ENCODE results near the gene DDHD1. TPM values are rescaled to one million over a fixed set of nuclear protein-coding genes. Genes with fewer than 3 reads are reported as not detected.

Gene DDHD1
- total RNA-seq, 1 donor from 2014 or later = 59.8 TPM

DNA sequence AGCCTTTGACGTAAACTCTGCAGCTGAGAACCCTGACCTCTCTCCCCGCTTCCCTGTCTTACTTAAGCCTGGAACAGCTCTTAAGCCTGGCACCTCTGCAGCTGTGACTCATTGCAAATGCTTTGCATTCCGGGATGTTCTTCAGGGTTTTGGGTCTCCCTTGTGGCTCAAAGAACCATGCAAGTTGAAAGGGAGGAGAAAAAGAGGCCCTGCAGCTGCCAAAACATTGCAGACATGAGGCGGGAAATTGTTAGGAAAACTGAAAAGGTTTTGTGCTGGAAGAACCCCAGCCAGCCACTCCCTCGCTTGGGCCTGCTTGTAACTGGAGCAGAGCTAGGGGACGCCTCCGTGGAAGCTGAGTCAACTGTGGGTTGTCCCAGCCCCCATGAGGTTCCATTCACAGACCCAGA lies 142.1 kb downstream of the DDHD1 start:
- H3K27ac Mint-ChIP-seq = no peak overlapping the region
- ChIA-PET POLR2A (no interaction called here), CTCF (no interaction called here)
- no peak for ATAC-seq (ENCODE audit: low read depth)
- H3K9me3 Mint-ChIP-seq = no peaks in the 10 kb centered on the region
- intact Hi-C loops (cut with micrococcal nuclease) = no loop called here
- H3K4me3 Mint-ChIP-seq = no peak overlapping the region
- no peaks in the 10 kb centered on the region for H3K36me3 Mint-ChIP-seq (ENCODE audit: low read depth)
- H3K4me1 Mint-ChIP-seq = no peaks in the 10 kb centered on the region
- H3K27me3 Mint-ChIP-seq = peaks cover 7% of the 10 kb centered on the region
- no peak for TF ChIP-seq CTCF (IDR thresholded peaks at IDR 0.05)
- no peak for DNase-seq

DNA sequence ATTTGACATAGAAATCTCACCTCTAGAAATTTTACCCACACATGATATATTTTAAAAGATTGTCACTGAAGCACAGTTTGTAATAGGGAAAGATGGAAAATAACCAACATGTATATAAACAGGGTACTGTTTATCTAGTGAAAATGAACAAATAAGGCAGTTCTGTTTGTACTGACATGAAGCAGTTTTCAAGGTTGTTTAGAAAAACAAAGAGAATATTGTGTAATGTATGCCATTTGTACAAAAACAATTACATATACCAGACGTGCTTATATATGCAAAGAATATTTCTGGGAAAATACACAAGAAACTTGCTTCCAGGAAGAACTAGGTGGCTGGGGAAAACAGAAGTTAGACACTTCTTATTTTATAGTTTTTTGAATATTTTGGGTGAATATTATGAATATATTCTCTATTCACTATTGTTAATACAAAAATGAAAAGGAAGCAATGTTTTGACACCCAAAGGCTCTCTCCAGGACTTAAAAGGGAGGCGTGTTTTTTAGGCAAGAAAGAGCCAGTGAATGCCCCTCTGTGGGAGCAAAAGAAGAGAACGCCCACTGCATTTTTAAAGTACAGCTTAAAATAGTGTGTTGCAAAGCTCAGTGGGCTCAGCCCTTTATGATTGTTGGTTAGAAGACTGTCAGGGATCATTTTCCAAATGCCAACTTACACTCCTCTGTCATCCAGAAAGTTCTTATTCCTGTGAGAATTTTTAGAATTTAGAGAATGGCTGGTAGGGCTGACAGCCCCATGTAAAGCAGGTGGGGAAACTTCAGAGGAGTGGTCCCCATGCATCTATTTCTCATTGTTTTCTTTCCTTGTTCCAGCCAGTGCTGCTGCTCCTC lies 142.7 kb downstream of the DDHD1 start:
- Mint-ChIP-seq H3K27ac (no peak overlapping the region), H3K9me3 (no peaks in the 10 kb centered on the region), H3K36me3 (ENCODE audit: low read depth) (no peaks in the 10 kb centered on the region), H3K27me3 (peaks cover 3% of the 10 kb centered on the region), H3K4me3 (no peak overlapping the region), H3K4me1 (no peaks in the 10 kb centered on the region)
- ChIA-PET POLR2A (no interaction called here), CTCF (no interaction called here)
- intact Hi-C loops (cut with micrococcal nuclease) = no loop called here
- no peak for DNase-seq
- no peak for ATAC-seq (ENCODE audit: low read depth)
- TF ChIP-seq CTCF (IDR thresholded peaks at IDR 0.05) = no peak

DNA sequence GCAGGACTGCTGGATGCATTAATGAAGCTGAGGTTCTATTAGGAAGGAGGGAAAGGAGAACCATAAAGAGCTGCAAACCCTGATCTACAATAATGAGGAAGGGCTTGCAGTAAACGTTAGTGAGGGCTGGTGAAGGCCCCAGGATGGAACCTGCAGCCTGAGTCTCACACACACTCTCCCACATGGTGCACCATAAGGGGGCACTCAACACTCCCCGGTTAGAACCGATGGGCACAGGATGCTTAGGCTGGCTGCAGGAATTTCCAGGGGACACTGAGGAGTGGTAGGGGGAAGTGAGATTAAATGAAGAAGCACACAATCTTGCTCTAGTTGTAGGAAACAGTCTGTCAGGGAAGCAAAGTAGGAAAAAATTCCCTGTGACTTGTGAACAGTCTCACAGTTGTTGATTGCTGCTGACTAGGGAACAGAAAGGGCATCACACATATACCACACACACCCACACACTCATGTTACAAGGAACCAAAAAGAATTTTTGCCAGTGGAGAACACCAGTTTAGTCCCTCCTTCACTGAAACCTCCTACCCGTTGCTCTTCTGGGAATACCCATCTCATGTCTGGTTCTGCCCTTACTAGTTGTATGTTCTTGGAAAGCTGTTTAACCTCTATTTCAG lies 146.1 kb downstream of the DDHD1 start:
- Mint-ChIP-seq H3K27me3 (no peaks in the 10 kb centered on the region), H3K9me3 (no peaks in the 10 kb centered on the region), H3K36me3 (ENCODE audit: low read depth) (no peaks in the 10 kb centered on the region), H3K4me1 (no peaks in the 10 kb centered on the region), H3K27ac (no peak overlapping the region), H3K4me3 (no peak overlapping the region)
- intact Hi-C loops (cut with micrococcal nuclease) = no loop called here
- ATAC-seq (ENCODE audit: low read depth) (no peak), DNase-seq (no peak)
- POLR2A ChIA-PET = no interaction called here
- CTCF ChIA-PET = no interaction called here
- no peak for TF ChIP-seq CTCF (IDR thresholded peaks at IDR 0.05)

GRCh38 chr14:53004976-53005375 lies 148.1 kb downstream of the DDHD1 start:
- ATAC-seq (ENCODE audit: low read depth) (no peak), DNase-seq (no peak)
- POLR2A ChIA-PET = no interaction called here
- no peak for TF ChIP-seq CTCF (IDR thresholded peaks at IDR 0.05)
- intact Hi-C loops (cut with micrococcal nuclease) = no loop called here
- H3K4me1 Mint-ChIP-seq = no peaks in the 10 kb centered on the region
- no peak overlapping the region for H3K4me3 Mint-ChIP-seq
- H3K27ac Mint-ChIP-seq = no peak overlapping the region
- no peaks in the 10 kb centered on the region for H3K9me3 Mint-ChIP-seq
- H3K36me3 Mint-ChIP-seq (ENCODE audit: low read depth) = no peaks in the 10 kb centered on the region
- CTCF ChIA-PET = no interaction called here
- no peaks in the 10 kb centered on the region for H3K27me3 Mint-ChIP-seq

GRCh38 chr14:53003776-53004175 lies 149.3 kb downstream of the DDHD1 start:
- intact Hi-C loops (cut with micrococcal nuclease) = no loop called here
- H3K9me3 Mint-ChIP-seq = no peaks in the 10 kb centered on the region
- H3K4me3 Mint-ChIP-seq = no peak overlapping the region
- ChIA-PET CTCF (no interaction called here), POLR2A (no interaction called here)
- no peaks in the 10 kb centered on the region for H3K36me3 Mint-ChIP-seq (ENCODE audit: low read depth)
- no peak for ATAC-seq (ENCODE audit: low read depth)
- DNase-seq = no peak
- TF ChIP-seq CTCF (IDR thresholded peaks at IDR 0.05) = no peak
- H3K4me1 Mint-ChIP-seq = no peaks in the 10 kb centered on the region
- H3K27ac Mint-ChIP-seq = no peak overlapping the region
- H3K27me3 Mint-ChIP-seq = peaks cover 3% of the 10 kb centered on the region
